Uterus (tissue), 2 donors: ENCODE data around the gene TRMU.

Experiments used
- CTCF ChIP-seq, 4 experiments: fragments of 200-600 bp in 2 of 4; fragments of 450-650 bp in 2 of 4; sonication (generic) in 2 of 4; IDR thresholded peaks; one replicate each; pipeline ENCODE4 v1.5.1; 2016 to 2019; ENCODE audit warnings: antibody characterized with exemption in 4 of 4, mild to moderate bottlenecking in 2 of 4, moderate library complexity in 1 of 4
- POLR2A ChIP-seq, 2 donors: fragments of 450-650 bp; IDR thresholded peaks; one replicate each; pipeline ENCODE4 v1.6.1; 2016; ENCODE audit warnings: antibody characterized with exemption in 2 of 2, mild to moderate bottlenecking in 1 of 2, moderate library complexity in 1 of 2

- TF ChIP-seq CTCF (IDR thresholded peaks at IDR 0.05): no peak
- TF ChIP-seq POLR2A (IDR thresholded peaks at IDR 0.05): no peak
Observed at GRCh38 chr22:46326066-46326680, 9.3 kb upstream of the TRMU start.
